Right atrium auricular region (tissue), 2 donors: ENCODE data around the gene VASH2. TPM values are rescaled to one million over a fixed set of nuclear protein-coding genes. Genes with fewer than 3 reads are reported as not detected.

ENCODE experiments used
- DNase-seq: peaks from one replicate; pipeline ENCODE4 v3.0.0-alpha.2; 2019; ENCODE audit warnings: low spot score
- H3K27ac ChIP-seq, 2 donors: fragments of 200-600 bp; sonication (generic); 1 replicate in 1 of 2; 2 replicates in 1 of 2; pipeline ENCODE4 v1.5.1; 2016 to 2019
- H3K27me3 ChIP-seq, 2 donors: fragments of 200-600 bp; sonication (generic); one replicate each; pipeline versions ENCODE4 v1.5.1 to v1.6.0; 2017 to 2019
- H3K36me3 ChIP-seq: fragments of 200-600 bp; sonication (generic); one replicate; pipeline ENCODE4 v1.5.1; 2016
- H3K4me1 ChIP-seq, 2 donors: fragments of 200-600 bp; sonication (generic); one replicate each; pipeline versions ENCODE4 v1.5.1 to v1.6.0; 2017 to 2019
- H3K4me3 ChIP-seq, 2 donors: fragments of 200-600 bp; sonication (generic); 1 replicate in 1 of 2; 2 replicates in 1 of 2; pipeline ENCODE4 v1.5.1; 2017 to 2019; ENCODE audit warnings: mild to moderate bottlenecking in 1 of 2, moderate library complexity in 1 of 2
- H3K9me3 ChIP-seq, 2 donors: fragments of 200-600 bp; sonication (generic); one replicate each; pipeline ENCODE4 v1.5.1; 2019
- CTCF ChIP-seq, 2 donors: fragments of 200-600 bp; sonication (generic); IDR thresholded peaks; one replicate each; pipeline ENCODE4 v1.5.1; 2019; ENCODE audit warnings: antibody characterized with exemption in 2 of 2
- total RNA-seq, 2 donors: library from RNA; depleted of rRNA; stranded (reverse); fragments of >200 nt; gene quantifications; one replicate each; pipeline ENCODE4 v1.1.0, GENCODE V29; 2016

VASH2 gene
- total RNA-seq, 2 donors from 2014 or later, result 0.47 to 0.82 TPM

GRCh38 chr1:212955098-212955497, 4.8 kb downstream of the VASH2 start:
- no peak for TF ChIP-seq CTCF (IDR thresholded peaks at IDR 0.05)

GRCh38 chr1:212955961-212956620, 5.8 kb downstream of the VASH2 start:
- no peak overlapping the region for H3K4me3 ChIP-seq
- peaks cover 0 to 8% of the 10 kb centered on the region in 2 donors for H3K4me1 ChIP-seq
- no peak for DNase-seq
- no peaks in the 10 kb centered on the region for H3K27me3 ChIP-seq
- no peak for TF ChIP-seq CTCF (IDR thresholded peaks at IDR 0.05)
- H3K36me3 ChIP-seq, result no peaks in the 10 kb centered on the region
- H3K27ac ChIP-seq, result no peak overlapping the region
- no peaks in the 10 kb centered on the region for H3K9me3 ChIP-seq

More at GRCh38 chr1:212955098-212955497, 4.8 kb downstream of the VASH2 start:
- H3K36me3 ChIP-seq, result no peaks in the 10 kb centered on the region
- H3K4me1 ChIP-seq, result peaks cover 0 to 13% of the 10 kb centered on the region in 2 donors
- no peak overlapping the region for H3K27ac ChIP-seq
- H3K4me3 ChIP-seq, result no peak overlapping the region
- H3K27me3 ChIP-seq, result no peaks in the 10 kb centered on the region
- no peaks in the 10 kb centered on the region for H3K9me3 ChIP-seq
- DNase-seq, result no peak

- Histone ChIP-seq H3K4me1 (no peaks in the 10 kb centered on the region), H3K27ac (no peak overlapping the region)
- no peak for TF ChIP-seq CTCF (IDR thresholded peaks at IDR 0.05)
Measured at GRCh38 chr1:212957546-212957945, 7.2 kb downstream of the VASH2 start.

GRCh38 chr1:212958175-212958574, 7.8 kb downstream of the VASH2 start:
- Histone ChIP-seq H3K9me3 (no peaks in the 10 kb centered on the region), H3K4me1 (no peaks in the 10 kb centered on the region), H3K27ac (no peak overlapping the region), H3K36me3 (no peaks in the 10 kb centered on the region), H3K27me3 (no peaks in the 10 kb centered on the region), H3K4me3 (no peak overlapping the region)
- DNase-seq, result no peak
- TF ChIP-seq CTCF (IDR thresholded peaks at IDR 0.05), result no peak

More at GRCh38 chr1:212957546-212957945, 7.2 kb downstream of the VASH2 start:
- H3K9me3 ChIP-seq, result no peaks in the 10 kb centered on the region
- no peaks in the 10 kb centered on the region for H3K36me3 ChIP-seq
- no peak overlapping the region for H3K4me3 ChIP-seq
- no peak for DNase-seq
- H3K27me3 ChIP-seq, result no peaks in the 10 kb centered on the region

GRCh38 chr1:212959266-212960220, 9.2 kb downstream of the VASH2 start:
- no peak overlapping the region for H3K27ac ChIP-seq
- no peak for TF ChIP-seq CTCF (IDR thresholded peaks at IDR 0.05)
- H3K9me3 ChIP-seq, result no peaks in the 10 kb centered on the region
- H3K36me3 ChIP-seq, result no peaks in the 10 kb centered on the region
- DNase-seq, result no peak
- no peak overlapping the region for H3K4me3 ChIP-seq
- no peaks in the 10 kb centered on the region for H3K27me3 ChIP-seq
- H3K4me1 ChIP-seq, result no peaks in the 10 kb centered on the region
